Rectal smooth muscle tissue (tissue), 1 donor: ENCODE results near the gene ZNF200.

ENCODE experiments used
- H3K27ac ChIP-seq: one replicate; pipeline ENCODE4 v1.7.0; 2013; ENCODE audit warnings: low read depth, low read length, inconsistent platforms
- H3K27me3 ChIP-seq: one replicate; pipeline ENCODE4 v1.7.0; 2013; ENCODE audit warnings: low read length; ENCODE audit not compliant: control insufficient read depth, insufficient read depth
- H3K36me3 ChIP-seq: one replicate; pipeline ENCODE4 v1.7.0; 2013; ENCODE audit warnings: low read length; ENCODE audit not compliant: control insufficient read depth, insufficient read depth
- H3K4me1 ChIP-seq: one replicate; pipeline ENCODE4 v1.7.0; 2013; ENCODE audit warnings: low read length; ENCODE audit not compliant: control insufficient read depth, insufficient read depth
- H3K4me3 ChIP-seq: one replicate; pipeline ENCODE4 v1.7.0; 2013; ENCODE audit warnings: low read length
- H3K9ac ChIP-seq: one replicate; pipeline ENCODE4 v1.7.0; 2013; ENCODE audit warnings: low read length

Gene ZNF200

DNA sequence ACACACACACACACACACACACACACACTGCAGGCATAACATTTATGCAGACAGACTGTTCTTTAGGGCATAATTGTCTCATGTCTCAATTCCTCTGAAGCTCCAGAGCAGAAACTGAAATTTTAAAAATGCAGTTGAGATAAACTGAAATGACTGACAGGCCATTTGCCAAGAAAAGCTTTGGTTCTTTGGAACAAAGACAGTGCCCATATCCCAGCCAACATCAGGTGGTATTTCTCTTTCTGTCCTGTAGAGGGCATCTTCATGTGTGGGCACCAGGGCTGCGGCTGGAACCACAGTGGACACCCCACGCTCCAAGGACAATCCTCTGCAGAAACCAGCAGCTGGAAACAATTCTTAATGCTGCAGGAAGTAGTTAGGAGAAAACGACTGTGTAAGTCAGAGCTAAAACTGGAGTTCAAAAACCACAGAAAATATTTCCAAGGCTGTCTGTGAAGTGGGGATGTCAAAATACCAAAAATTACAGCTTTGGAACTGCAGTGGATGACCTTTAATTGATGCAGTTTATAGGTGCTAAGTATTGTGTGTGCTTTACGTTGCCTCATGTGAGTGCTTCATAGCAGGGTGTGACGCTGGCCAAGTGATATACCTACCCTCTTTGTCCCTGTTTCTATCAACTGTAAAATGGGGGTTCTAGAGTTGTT lies 32.0 kb upstream of the ZNF200 start:
- H3K9ac ChIP-seq = no peak overlapping the region
- H3K36me3 ChIP-seq = peaks cover 3% of the 10 kb centered on the region
- no peak overlapping the region for H3K27ac ChIP-seq

DNA sequence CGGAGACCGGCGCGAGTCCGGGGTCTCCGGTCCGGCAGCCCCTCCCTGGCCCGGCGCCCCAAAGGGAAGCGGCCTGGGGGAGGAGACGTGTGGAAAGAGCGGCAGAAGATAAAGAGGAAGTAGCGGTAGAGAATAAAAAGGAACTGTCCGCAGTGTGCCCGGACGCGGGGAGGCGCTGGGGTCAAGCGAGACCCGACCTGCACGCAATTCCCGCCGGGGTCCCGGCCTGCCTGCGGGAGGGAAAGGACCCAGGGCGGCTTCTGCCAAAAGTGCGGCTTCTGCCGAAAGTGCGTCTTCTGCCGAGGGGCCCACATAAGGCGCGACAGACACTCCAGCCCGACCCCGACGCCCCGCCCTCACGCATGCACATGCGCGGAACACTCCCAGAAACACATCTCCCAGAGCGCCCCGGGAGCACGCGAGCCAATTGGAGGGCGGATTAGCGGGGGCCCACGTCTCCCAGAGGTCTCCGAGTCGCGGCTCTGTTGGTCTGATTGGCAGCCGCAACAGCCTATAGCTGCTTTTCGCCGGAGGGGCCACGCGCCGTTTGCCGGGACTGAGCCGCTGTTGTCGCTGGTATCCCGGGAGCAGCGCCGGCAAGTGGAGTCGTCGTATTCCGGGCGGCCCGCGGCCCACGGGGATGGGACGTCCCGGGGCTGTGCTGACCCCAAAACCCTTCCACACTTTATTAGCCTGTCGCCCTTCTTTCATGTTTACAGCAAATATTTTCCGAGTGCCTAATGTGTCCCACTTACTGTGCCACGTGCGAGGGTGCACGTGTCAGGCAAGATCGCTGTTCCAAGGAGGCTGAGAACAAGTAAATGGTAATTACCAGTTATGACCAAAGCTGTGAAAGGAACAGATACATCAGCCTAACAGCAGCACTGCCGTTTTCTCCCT lies 29.4 kb upstream of the ZNF200 start:
- H3K27me3 ChIP-seq = no peaks in the 10 kb centered on the region
- peaks cover 3% of the 10 kb centered on the region for H3K36me3 ChIP-seq
- H3K27ac ChIP-seq = peak overlapping the region; percentile 97
- H3K4me1 ChIP-seq = peaks cover 3% of the 10 kb centered on the region
- peak overlapping the region; percentile 86 for H3K4me3 ChIP-seq
- H3K9ac ChIP-seq = peak overlapping the region; percentile 85

More for the DNA sequence above, 32.0 kb upstream of the ZNF200 start:
- H3K4me3 ChIP-seq = no peak overlapping the region
- H3K27me3 ChIP-seq = no peaks in the 10 kb centered on the region
- peaks cover 3% of the 10 kb centered on the region for H3K4me1 ChIP-seq

DNA sequence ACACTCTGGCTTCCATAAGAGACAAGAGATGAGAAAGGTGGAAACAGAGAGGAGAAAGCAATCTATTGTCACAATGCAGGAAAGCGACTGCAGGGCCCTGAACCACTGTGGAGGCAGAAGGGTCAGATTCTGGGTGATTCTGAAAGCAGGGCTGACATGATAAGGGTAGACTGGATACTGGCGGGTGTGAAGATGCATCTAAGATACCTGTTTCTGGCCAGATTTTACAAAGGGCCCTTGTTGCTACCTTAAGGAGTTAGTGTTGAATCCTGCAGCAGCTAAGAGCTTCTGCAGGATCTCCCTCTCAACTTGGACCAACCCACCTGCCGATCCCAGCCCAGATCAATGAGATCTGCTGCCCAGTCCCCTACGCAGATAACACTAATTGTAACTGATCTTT lies 27.6 kb upstream of the ZNF200 start:
- H3K4me1 ChIP-seq = peaks cover 3% of the 10 kb centered on the region

DNA sequence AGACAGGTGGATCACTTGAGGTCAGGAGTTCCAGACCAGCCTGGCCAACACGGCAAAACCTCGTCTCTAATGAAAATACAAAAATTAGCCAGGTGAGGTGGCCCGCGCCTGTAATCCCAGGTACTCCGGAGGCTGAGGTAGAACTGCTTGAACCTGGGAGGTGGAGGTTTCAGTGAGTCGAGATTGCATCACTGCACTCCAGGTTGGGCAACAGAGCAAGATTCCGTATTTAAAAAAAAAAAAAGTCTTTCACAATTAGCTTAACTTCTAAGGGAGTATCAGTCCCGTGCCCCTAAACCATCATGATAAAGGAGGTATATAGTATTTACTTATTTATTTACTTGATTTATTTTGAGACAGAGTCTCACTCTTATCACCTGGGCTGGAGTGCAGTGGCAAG lies 24.9 kb upstream of the ZNF200 start:
- H3K4me1 ChIP-seq = peaks cover under 1% of the 10 kb centered on the region
- H3K27ac ChIP-seq = no peak overlapping the region
- no peak overlapping the region for H3K9ac ChIP-seq

More for the DNA sequence above, 27.6 kb upstream of the ZNF200 start:
- Histone ChIP-seq H3K4me3 (no peak overlapping the region), H3K27me3 (no peaks in the 10 kb centered on the region), H3K36me3 (no peaks in the 10 kb centered on the region), H3K9ac (no peak overlapping the region), H3K27ac (no peak overlapping the region)

DNA sequence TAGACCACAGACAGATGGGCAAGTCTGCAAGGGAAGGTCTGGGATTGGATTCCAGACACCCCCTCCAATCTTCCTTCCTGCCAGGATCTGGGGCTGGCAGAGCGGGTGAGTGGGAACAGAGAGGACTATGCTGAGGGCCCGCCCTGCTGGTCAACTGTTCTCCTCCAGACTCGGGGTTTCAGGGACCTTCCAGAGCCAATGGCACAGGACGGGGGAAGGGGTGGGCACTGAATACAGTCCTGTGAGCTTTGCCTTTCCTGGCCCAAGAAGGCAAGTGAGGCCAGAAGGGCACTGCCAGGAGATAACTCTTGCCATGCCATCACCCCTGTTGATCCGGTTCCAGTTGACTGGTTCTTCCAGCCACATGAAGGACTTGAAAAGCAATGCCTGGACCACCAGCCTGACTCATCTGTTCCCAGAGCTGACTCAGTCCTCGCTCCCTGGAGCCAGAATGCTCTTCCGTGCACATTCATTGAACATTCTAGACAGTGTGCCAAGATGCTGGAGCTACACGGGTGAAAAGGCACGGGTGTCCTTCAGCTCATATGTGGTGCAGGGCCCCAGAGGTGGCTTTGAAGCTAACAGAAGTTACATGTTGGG lies 22.0 kb upstream of the ZNF200 start:
- Histone ChIP-seq H3K36me3 (no peaks in the 10 kb centered on the region), H3K4me3 (no peak overlapping the region), H3K27me3 (no peaks in the 10 kb centered on the region), H3K4me1 (no peaks in the 10 kb centered on the region), H3K9ac (no peak overlapping the region), H3K27ac (no peak overlapping the region)

More for the DNA sequence above, 24.9 kb upstream of the ZNF200 start:
- Histone ChIP-seq H3K4me3 (no peak overlapping the region), H3K36me3 (no peaks in the 10 kb centered on the region), H3K27me3 (no peaks in the 10 kb centered on the region)

DNA sequence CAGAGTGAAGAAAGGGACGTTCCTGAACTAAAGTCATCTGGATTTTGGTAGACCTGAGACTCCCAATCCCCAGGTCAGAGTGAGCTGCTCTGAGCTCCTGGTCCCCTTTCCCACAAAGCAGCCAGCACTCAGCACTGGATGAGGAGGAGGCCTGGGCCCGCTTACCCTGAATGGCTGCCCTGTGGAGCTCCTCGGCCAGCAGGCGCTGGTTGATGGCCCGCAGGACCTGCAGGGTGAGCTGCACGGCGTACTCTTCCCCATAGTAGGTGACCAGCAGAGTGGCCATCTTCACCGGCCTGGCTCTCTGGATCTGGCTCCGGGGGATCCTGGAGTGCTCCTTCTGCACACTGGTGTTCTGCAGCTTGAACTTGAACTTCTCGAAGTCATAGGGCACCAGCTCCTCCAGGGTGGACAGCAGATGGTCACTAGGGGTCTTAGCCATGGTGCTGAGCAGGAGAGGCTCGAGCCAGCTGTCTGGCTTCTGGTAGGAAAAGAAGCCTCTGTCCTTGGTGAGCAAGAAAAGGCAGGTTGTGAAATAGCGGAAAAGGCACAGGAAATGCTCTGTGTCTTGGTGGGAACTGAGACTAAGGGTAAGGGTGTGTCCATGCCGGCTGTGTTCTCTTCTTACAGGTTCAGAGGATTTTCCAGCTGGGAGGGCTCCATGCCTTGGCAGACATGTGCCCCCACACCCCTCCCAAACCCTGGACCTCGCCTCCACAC lies 21.3 kb upstream of the ZNF200 start, which contains the start of gene MEFV:
Gene MEFV (minus strand): TSS at position 488 of the 720 bp plus-strand sequence. CDS start 46 bp downstream, at position 442.
- no peak within 1 kb of the TSS for H3K4me3 ChIP-seq
- no peak within 1 kb of the TSS for H3K9ac ChIP-seq
- no peaks in the 10 kb centered on the region for H3K36me3 ChIP-seq
- no peaks in the 10 kb centered on the region for H3K27me3 ChIP-seq
- no peak within 1 kb of the TSS for H3K27ac ChIP-seq
- no peaks in the 10 kb centered on the region for H3K4me1 ChIP-seq

DNA sequence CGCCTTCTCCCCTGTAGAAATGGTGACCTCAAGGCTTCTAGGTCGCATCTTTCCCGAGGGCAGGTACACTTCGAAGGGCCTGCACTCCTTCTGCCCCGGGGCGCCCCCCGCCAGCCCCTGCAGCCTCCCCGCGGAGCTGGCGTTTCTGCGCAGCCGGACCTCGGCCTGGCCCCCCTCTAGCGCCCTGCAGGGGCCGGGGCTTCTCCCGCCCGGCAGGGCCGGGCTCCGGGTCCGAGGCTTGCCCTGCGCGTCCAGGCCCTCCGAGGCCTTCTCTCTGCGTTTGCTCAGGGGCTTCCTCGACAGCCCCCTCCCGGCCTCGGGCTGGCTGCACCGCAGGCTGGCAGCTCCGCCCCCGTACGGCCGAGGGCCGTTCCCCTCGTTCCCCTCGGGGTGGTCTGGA lies 19.4 kb upstream of the ZNF200 start:
- Histone ChIP-seq H3K27me3 (no peaks in the 10 kb centered on the region), H3K36me3 (no peaks in the 10 kb centered on the region), H3K4me1 (no peaks in the 10 kb centered on the region), H3K9ac (no peak overlapping the region), H3K27ac (no peak overlapping the region), H3K4me3 (no peak overlapping the region)

DNA sequence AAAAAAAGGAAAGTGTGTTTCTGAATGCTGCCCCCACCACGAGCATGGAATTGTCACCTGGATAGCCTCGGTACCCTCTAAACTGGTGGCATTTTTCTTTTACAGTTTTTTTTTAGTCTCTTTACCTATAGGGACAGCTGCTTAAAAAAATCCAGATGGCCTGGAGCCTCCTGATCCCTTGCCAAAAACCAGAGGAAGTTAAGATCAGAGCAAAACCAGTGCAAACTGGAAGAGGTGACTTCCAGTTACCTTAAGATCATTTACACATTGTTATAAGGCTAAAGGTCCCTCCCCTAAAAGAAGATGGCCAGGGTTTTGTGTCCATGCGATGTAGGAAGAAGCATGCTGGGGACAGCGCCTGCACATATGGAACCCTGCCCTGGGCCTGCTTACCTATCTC lies 18.0 kb upstream of the ZNF200 start:
- no peaks in the 10 kb centered on the region for H3K4me1 ChIP-seq
- no peak overlapping the region for H3K4me3 ChIP-seq
- no peak overlapping the region for H3K27ac ChIP-seq
- H3K36me3 ChIP-seq = no peaks in the 10 kb centered on the region
- H3K27me3 ChIP-seq = no peaks in the 10 kb centered on the region
- no peak overlapping the region for H3K9ac ChIP-seq

DNA sequence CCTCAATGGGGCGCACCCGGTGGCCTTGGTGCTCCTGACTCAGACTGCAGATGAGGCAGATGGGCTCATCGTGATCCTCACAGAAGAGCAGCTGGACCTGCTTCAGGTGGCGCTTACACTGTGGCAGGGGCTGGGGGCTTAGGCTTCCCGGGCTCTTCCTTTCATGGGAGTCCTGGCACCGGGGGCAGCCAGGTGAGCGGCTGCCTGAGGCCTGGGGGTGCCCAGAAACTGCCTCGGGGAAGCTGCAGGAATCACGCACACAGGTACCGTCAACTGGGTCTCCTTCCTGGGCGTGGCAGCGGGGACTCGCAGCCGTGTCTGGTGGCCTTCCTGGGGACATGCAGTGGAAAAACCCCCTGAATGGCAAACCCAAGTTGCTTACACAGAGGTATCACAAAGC lies 14.5 kb upstream of the ZNF200 start:
- no peaks in the 10 kb centered on the region for H3K27me3 ChIP-seq
- no peak overlapping the region for H3K9ac ChIP-seq
- H3K36me3 ChIP-seq = no peaks in the 10 kb centered on the region
- no peaks in the 10 kb centered on the region for H3K4me1 ChIP-seq
- H3K4me3 ChIP-seq = no peak overlapping the region
- H3K27ac ChIP-seq = no peak overlapping the region

DNA sequence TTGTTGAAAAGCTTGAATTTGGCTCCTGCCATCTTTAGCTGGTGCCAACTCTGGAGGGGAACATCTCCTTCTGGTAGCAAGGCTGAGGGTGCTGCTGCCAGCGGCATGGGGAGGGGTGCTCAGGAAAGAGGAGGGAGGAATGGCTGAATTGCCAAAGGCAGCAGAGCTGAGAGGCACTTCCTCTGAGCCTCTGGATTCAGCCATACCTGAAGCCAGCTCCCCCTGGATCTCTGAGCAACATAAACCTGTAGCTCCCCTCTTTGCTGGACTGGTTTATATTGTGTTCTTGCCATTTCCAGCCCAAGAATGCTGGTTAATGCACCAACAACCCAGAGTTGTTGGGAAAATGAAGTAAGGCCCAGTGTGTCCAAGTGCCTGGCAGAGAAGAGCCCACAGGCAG lies 14.1 kb upstream of the ZNF200 start:
- H3K9ac ChIP-seq = no peak overlapping the region
- no peaks in the 10 kb centered on the region for H3K36me3 ChIP-seq
- H3K4me3 ChIP-seq = no peak overlapping the region
- no peaks in the 10 kb centered on the region for H3K27me3 ChIP-seq
- no peak overlapping the region for H3K27ac ChIP-seq
- H3K4me1 ChIP-seq = no peaks in the 10 kb centered on the region

DNA sequence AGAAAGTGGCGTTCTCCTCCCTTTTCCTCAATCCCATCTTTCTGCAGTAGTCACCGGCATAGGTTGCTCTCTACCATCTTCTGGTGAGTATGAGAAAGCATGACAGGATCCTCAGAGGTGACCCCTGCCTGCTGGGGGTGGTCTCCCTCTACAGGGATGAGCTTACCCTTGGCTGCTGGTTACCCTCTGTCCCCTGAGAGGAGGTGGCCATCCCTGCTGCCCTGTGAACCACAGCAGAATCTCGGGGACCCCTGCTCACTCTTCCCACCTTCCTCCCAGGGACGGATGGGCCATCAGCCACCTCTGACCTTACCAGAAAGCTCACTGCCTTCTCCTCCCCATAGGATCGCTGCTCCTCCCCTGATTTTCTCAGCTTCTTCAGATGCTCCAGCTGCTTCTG lies 13.6 kb upstream of the ZNF200 start:
- Histone ChIP-seq H3K27ac (no peak overlapping the region), H3K4me3 (no peak overlapping the region), H3K9ac (no peak overlapping the region)

DNA sequence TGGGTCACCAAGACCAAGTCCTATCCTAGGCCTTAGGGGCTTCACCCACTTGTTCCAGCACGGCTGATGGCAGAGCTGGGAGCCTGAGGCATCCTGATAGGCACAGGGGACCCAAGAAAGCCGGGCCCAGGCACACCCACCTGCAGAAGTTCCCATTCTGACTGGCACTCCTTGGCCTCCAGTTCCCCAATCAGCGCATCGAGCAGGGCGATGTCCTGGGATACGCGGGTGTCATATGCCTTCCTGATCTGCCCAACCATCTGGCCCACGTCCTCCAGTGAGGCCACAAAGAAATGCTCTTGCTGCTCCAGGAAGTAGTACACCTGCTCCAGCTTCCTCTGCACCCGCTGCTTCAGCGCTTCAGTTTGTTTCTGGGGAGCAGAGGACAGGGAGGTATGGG lies 11.9 kb upstream of the ZNF200 start:
- H3K36me3 ChIP-seq = no peaks in the 10 kb centered on the region
- H3K27me3 ChIP-seq = no peaks in the 10 kb centered on the region
- H3K4me1 ChIP-seq = no peaks in the 10 kb centered on the region
- H3K27ac ChIP-seq = no peak overlapping the region
- H3K9ac ChIP-seq = no peak overlapping the region
- H3K4me3 ChIP-seq = no peak overlapping the region

More for the DNA sequence above, 13.6 kb upstream of the ZNF200 start:
- Histone ChIP-seq H3K36me3 (no peaks in the 10 kb centered on the region), H3K4me1 (no peaks in the 10 kb centered on the region), H3K27me3 (no peaks in the 10 kb centered on the region)
